HG02970 (cell line): ENCODE results near the gene CPEB3.
"Not testable (repeated sequence)": the region's sequence is repeated elsewhere in the genome, so short reads cannot be mapped to it uniquely, and the experiment has no call there.

Source experiments
- ATAC-seq: cut with Tn5 transposase; IDR thresholded peaks from one replicate; pipeline ENCODE4 v1.9.1; 2021; ENCODE audit warnings: mild to moderate bottlenecking, moderate library complexity, moderate number of reproducible peaks; ENCODE audit not compliant: unreplicated experiment, low FRiP score

CPEB3 gene

GRCh38 chr10:92290837-92291615 is at the start of gene CPEB3, which contains the start of gene MARCHF5:
Gene CPEB3 (minus strand): TSS chr10:92291078. CDS start chr10:92240350, 50,728 bp downstream.
Gene MARCHF5 (plus strand): TSS chr10:92291167. CDS start chr10:92291495, 328 bp downstream.
- ATAC-seq, result peak; percentile 98

- ATAC-seq, result not testable (repeated sequence)
Observed at GRCh38 chr10:92329927-92330326, 39.0 kb upstream of the CPEB3 start.

DNA sequence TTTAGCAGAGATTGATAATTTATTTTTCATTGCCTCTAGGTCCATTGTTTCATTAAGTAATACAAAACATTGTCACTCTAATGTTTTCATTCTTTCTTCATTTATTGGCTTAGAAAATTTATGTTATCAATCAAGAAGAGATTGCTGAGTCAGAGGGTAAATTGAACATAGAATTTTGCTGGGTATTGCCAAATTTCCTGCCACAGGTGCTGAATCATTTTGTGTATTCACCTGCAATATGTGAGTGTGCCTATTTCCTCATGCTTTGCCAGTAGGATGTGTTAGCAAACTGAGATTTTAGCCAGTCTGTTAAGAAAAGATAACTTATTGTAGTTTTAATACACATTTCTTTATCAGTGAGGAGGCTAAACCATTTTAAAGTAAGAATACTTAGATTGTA is 38.1 kb upstream of the CPEB3 start:
- no peak for ATAC-seq

DNA sequence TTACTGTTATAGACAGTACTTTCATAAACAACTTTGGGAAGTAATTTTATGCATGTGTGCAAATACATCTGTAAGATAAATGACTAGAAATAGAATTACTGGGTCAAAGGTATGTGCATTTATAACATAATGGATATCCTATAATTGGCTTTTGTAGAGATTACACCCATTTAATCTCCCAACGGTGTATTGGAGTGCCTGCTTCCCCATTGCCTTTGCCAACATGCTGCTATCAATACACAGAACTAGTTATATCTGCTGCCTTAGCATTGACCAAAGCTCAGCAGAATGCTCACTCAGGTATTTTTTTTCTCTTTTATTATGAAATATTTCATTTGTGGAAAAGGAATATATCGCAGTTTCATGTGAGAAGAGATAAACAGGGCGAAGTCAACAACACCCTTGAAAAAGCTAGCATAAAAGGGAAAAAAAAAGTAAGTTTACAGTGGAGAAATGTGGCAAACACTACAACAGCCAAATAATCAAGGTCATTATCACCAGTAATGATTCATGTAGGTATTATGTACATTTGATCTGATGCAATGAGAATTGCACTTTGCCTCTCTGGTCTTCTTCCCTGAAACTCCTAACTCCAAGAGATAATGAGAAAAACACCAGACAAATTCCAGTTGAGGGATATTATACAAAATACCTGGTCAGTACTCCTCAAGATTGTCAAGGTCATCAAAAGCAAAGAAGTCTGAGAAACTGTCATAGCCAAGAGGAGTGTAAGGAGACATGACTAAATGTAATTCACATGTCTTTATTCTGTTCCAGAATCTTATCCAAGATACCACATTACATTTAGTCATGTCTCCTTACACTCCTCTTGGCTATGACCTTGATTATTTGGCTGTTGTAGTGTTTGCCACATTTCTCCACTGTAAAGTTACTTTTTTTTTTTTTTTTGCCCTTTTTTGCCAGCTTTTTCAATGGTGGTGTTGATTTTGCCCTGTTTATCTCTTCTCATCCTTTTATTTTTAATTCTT is 36.9 kb upstream of the CPEB3 start:
- ATAC-seq, result no peak

GRCh38 chr10:92323079-92323478 is 32.2 kb upstream of the CPEB3 start:
- ATAC-seq, result no peak

DNA sequence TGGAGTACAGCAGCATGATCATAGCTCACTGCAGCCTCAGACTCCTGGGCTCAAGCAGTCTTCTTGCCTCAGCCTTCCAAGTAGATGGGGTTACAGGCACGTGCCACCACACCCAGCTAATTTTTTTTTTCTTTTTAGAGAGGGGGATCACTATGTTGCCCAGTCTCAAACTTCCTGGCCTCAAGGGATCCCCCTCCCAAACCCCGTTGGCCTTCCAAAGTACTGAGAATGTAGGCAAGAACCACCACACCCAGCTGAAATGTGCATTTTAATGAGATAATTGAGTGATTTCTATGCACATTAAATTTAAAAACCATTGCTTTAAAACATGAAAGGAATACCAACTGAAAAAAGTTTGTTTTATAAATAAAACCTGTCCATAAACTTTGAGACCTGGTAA is 25.7 kb upstream of the CPEB3 start:
- ATAC-seq, result no peak

DNA sequence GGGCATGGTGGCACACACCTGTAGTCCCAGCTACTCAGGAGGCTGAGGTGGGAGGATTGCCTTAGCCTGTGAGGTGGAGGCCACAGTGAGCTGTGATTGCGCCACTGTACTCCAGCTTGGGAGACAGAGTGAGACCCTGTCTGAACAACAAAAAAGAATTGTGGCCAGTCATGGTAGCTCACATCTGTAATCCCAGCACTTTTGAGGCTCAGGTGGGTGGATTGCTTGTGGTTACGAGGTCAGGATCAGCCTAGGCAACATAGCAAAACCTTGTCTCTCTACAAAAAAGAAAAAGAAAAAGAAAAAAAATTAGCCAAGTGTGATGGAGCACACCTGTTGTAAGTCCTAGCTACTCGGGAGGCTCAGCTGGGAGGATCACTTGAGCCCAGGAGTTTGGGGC is 22.9 kb upstream of the CPEB3 start:
- ATAC-seq, result no peak

- no peak for ATAC-seq
Observed at GRCh38 chr10:92309272-92309671, 18.4 kb upstream of the CPEB3 start.

- ATAC-seq, result no peak
Observed at GRCh38 chr10:92305133-92306072, 14.5 kb upstream of the CPEB3 start.

DNA sequence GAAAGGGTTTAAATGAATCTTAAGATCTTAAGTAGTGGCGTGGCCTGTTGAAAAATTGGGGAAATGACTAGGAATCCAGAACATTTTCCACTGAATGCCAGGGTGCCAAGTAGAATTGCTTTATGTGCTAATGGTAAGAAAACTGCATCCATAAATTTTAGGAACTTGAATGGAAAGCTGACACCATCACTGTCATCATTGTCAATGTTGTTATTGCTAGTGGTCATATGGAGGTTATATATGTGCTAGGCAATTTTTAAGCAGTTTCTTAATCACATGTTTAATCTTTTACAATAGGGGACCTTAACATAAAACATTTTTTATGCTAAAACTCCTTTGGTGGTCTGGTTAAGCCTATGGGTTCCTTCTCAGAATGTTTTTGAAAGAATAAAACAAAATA is 13.2 kb upstream of the CPEB3 start:
- no peak for ATAC-seq

DNA sequence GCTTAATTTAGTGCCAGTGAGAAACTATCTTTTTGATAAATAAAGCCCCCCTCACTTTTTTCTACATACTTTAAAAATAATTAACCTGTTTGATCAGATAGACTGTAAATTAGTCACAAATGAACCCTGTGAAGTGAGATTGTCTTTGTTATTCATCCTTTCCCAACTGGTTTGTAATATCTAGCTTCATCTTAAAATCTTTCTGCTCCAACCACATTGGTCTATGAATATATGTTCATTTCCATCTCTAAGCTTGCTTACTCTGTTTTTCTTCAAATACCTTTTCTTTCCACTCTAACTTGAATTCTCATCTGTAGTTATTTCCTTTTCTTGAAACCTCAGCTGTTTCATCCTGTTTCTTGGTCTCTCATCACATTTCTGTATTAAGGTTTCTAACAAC is 12.2 kb upstream of the CPEB3 start:
- ATAC-seq, result no peak

DNA sequence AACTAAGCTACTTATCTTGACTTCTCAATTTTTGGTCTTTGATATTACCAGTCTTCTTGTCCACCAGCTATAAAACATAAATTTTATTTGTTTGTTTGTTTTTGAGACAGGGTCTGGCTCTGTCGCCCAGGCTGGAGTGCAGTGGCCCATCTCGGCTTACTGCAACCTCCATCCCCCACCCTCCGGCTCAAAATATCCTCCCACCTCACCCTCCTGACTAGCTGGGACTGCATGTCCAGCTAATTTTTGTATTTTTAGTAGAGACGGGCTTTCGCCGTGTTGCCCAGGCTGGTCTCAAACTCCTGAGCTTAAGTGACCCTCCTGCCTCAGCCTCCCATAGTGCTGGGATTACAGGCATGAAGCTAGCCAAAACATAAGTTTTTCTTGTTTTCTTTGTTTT is 7.6 kb upstream of the CPEB3 start:
- ATAC-seq, result no peak

- no peak for ATAC-seq
Observed at GRCh38 chr10:92291921-92292845, 1.3 kb upstream of the CPEB3 start.

DNA sequence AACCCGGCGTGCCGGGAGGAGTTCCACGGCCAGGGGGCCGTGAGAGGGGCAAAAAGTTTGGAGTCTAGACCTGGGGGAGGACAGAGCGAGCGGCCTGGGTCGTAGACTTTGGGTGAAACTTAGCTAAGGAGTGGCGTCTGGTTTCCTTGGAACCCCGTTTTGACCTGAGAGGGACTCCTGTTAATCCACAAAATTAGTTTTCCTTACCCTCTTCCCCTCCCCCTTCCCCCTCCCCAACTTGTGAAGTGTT is 663 bp upstream of the CPEB3 start:
- no peak for ATAC-seq

GRCh38 chr10:92290076-92290836 is 622 bp downstream of the CPEB3 start:
- peak; percentile 3 for ATAC-seq

GRCh38 chr10:92284112-92284704 is 6.7 kb downstream of the CPEB3 start:
- no peak for ATAC-seq

- no peak for ATAC-seq
Observed at GRCh38 chr10:92278996-92279696, 11.7 kb downstream of the CPEB3 start.

DNA sequence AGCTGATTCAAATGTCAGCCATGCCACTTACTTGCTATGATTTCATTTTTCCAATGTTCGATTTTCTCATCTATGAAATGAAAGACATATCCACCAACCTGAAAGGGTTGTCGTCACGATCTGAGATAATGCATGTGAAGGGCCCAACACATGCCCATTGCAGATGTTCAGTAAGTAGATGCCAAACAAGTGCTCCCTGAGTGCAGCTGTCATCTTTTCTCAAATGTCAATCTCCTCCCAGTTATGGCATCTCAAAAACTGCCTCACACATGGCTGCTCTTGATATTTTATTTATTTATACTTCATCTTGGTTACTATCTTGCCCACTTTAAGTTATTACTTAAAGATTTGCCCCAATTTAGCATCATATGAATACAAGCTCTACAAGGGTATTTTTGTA is 16.8 kb downstream of the CPEB3 start:
- no peak for ATAC-seq
